NCI-H146 (cell line): ENCODE results near the gene ZNF678.
"Not testable (repeated sequence)": the region's sequence is repeated elsewhere in the genome, so short reads cannot be mapped to it uniquely, and the experiment has no call there.

Experiments
- DNase-seq: peaks from one replicate; lab custom pipeline; 2025; lab: John Stamatoyannopoulos, UW

The ZNF678 gene

GRCh38 chr1:227551881-227552280 lies 11.5 kb upstream of the ZNF678 start:
- DNase-seq: not testable (repeated sequence)

GRCh38 chr1:227556288-227556687 lies 7.1 kb upstream of the ZNF678 start:
- DNase-seq: no peak

GRCh38 chr1:227557962-227558725 lies 5.2 kb upstream of the ZNF678 start:
- DNase-seq: no peak

- DNase-seq: no peak
These were observed 4.6 kb upstream of the ZNF678 start for GRCh38 chr1:227558732-227559262.

GRCh38 chr1:227559499-227559898 lies 3.9 kb upstream of the ZNF678 start:
- DNase-seq: no peak

GRCh38 chr1:227559926-227560325 lies 3.4 kb upstream of the ZNF678 start:
- DNase-seq: no peak

GRCh38 chr1:227560393-227561173 lies 2.8 kb upstream of the ZNF678 start:
- no peak for DNase-seq

- no peak for DNase-seq
These were observed 2.0 kb upstream of the ZNF678 start for GRCh38 chr1:227561241-227561907.

- DNase-seq: no peak
These were observed 1.3 kb upstream of the ZNF678 start for GRCh38 chr1:227562037-227562436.

- no peak for DNase-seq
These were observed 428 bp upstream of the ZNF678 start for GRCh38 chr1:227562933-227563323.

- no peak for DNase-seq
These were observed 3.9 kb downstream of the ZNF678 start for GRCh38 chr1:227567256-227567655.

GRCh38 chr1:227568593-227568992 lies 5.2 kb downstream of the ZNF678 start:
- no peak for DNase-seq

- no peak for DNase-seq
These were observed 9.4 kb downstream of the ZNF678 start for GRCh38 chr1:227572752-227573151.

- no peak for DNase-seq
These were observed 11.6 kb downstream of the ZNF678 start for GRCh38 chr1:227574926-227575325.

- no peak for DNase-seq
These were observed 12.8 kb downstream of the ZNF678 start for GRCh38 chr1:227576189-227576588.

- no peak for DNase-seq
These were observed 14.1 kb downstream of the ZNF678 start for GRCh38 chr1:227577500-227577899.

- no peak for DNase-seq
These were observed 20.0 kb downstream of the ZNF678 start for GRCh38 chr1:227583354-227583753.

GRCh38 chr1:227586733-227587132 lies 23.4 kb downstream of the ZNF678 start:
- DNase-seq: no peak

- DNase-seq: no peak
These were observed 24.6 kb downstream of the ZNF678 start for GRCh38 chr1:227587968-227588367.

GRCh38 chr1:227588769-227589168 lies 25.4 kb downstream of the ZNF678 start:
- DNase-seq: not testable (repeated sequence)

- DNase-seq: not testable (repeated sequence)
These were observed 26.4 kb downstream of the ZNF678 start for GRCh38 chr1:227589777-227590176.

- not testable (repeated sequence) for DNase-seq
These were observed 32.9 kb downstream of the ZNF678 start for GRCh38 chr1:227596222-227596621.

GRCh38 chr1:227603327-227603726 lies 40.0 kb downstream of the ZNF678 start:
- no peak for DNase-seq
